Sigmoid colon (tissue), 4 donors: ENCODE data around the gene CSTPP1.

Experiments
- POLR2AphosphoS5 ChIP-seq, 4 donors: sonication (generic); formaldehyde crosslinking; IDR thresholded peaks; one replicate each; pipeline ENCODE4 v1.6.1; 2017; ENCODE audit warnings: antibody characterized with exemption in 4 of 4
- TF ChIP-seq, protein P1 (sequence below), 4 experiments: fragments of 450-650 bp in 3 of 4; fragments of 200-600 bp in 1 of 4; IDR thresholded peaks; one replicate each; pipeline ENCODE4 v1.5.1; 2016 to 2019; ENCODE audit warnings: antibody characterized with exemption in 4 of 4, mild to moderate bottlenecking in 3 of 4, moderate library complexity in 2 of 4

GRCh38 chr11:47131136-47131535 lies 194.6 kb downstream of the CSTPP1 start:
- no peak for TF ChIP-seq POLR2AphosphoS5 (IDR thresholded peaks at IDR 0.05)
- TF ChIP-seq, protein P1, sequence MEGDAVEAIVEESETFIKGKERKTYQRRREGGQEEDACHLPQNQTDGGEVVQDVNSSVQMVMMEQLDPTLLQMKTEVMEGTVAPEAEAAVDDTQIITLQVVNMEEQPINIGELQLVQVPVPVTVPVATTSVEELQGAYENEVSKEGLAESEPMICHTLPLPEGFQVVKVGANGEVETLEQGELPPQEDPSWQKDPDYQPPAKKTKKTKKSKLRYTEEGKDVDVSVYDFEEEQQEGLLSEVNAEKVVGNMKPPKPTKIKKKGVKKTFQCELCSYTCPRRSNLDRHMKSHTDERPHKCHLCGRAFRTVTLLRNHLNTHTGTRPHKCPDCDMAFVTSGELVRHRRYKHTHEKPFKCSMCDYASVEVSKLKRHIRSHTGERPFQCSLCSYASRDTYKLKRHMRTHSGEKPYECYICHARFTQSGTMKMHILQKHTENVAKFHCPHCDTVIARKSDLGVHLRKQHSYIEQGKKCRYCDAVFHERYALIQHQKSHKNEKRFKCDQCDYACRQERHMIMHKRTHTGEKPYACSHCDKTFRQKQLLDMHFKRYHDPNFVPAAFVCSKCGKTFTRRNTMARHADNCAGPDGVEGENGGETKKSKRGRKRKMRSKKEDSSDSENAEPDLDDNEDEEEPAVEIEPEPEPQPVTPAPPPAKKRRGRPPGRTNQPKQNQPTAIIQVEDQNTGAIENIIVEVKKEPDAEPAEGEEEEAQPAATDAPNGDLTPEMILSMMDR (IDR thresholded peaks at IDR 0.05) = no peak
